Cardiac fibroblast (primary cell): ENCODE data around the gene KRT33B.

ENCODE experiments used
- DNase-seq, 2 donors: peaks; one replicate each; pipeline versions ENCODE4 v3.0.0 to v3.0.0-alpha.2; 2010; ENCODE audit warnings: low read depth in 2 of 2
- H3K4me3 ChIP-seq, 2 donors: replicated peaks in 1 of 2; 1 replicate in 1 of 2; 2 replicates in 1 of 2; pipeline ENCODE4 v1.5.1; 2011; ENCODE audit warnings: low read depth in 2 of 2, low read length in 2 of 2, mild to moderate bottlenecking in 2 of 2, moderate library complexity in 1 of 2
- CTCF ChIP-seq: IDR thresholded peaks from one replicate; pipeline ENCODE4 v1.5.1; 2011; ENCODE audit warnings: low read depth, mild to moderate bottlenecking, low read length, inconsistent platforms

Gene KRT33B

GRCh38 chr17:41331606-41332005, 38.0 kb downstream of the KRT33B start:
- no peak for TF ChIP-seq CTCF
- DNase-seq: no peak
- H3K4me3 ChIP-seq: no peak overlapping the region

- H3K4me3 ChIP-seq: no peak overlapping the region
- peak; percentile 43 to 59 for DNase-seq
- peak; percentile 86 for TF ChIP-seq CTCF
Observed at GRCh38 chr17:41329279-41329948, 40.2 kb downstream of the KRT33B start.

DNA sequence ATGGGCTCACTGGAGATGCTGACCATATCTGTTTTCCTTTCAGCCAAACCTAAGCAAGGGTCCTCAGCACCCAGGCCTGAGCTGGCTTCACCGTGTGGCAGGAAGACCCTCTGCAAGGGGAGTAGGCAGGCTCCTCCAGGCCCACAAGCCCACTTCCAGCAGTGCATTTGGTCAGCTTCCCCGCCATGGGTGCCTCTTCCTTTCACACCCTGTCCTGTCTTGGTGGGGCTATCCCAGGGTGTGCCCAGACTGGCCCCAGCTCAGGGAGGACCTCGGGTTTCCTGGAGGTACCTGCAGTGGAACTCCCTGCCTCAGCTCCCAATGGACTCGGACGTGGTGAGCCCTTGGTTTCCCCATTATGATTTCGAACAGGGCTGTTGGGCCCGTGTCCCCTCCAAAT, 41.4 kb downstream of the KRT33B start:
- H3K4me3 ChIP-seq: no peak overlapping the region
- no peak for DNase-seq
- no peak for TF ChIP-seq CTCF

GRCh38 chr17:41327411-41328120, 42.0 kb downstream of the KRT33B start:
- no peak overlapping the region for H3K4me3 ChIP-seq
- TF ChIP-seq CTCF: no peak
- DNase-seq: no peak

DNA sequence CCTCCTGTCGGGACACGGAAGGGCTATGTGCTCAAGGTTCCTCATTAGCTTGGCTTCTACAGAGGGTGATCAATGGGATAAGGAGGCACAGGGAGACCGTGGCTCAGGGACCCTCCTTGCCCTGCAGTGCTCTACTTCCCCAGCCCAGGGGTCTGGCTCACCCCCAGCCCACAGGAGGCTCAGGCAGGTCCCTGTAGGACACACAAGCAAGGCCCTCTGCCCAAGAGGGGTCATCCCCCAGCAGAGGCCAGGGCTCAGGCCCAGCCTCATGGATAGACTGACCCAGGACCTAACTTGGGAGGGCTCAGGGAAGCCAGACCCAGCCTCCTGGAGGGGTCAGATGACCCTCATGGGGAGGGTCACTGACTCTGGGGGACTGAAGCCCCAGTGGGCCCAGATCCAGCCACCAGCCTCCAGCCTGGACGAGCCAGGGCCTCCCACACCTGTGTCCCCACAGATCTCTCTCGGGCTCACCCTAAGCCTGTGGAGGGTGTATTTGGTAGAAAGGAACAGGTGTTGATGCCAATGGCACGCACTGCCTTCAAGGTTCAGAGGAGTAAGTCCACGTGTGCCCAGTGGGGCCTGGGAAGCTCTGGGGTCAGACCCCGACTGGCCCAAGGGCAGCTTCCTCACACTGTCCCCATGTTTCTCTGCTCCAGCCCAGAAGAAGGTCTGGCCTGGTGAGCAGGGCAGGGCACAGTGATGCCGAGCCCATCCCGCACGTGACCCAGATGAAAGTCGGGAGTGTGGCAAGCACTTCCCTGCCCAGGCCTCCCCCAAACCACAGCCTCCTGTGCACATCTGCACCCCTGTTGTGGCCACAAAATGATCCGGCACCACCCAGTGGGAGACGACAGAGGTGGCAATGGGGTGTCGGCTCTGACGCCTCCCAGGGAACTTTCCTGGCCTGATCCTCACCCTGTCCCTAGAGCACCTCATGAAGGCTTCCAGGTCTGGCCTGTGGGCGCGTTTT, 43.2 kb downstream of the KRT33B start:
- H3K4me3 ChIP-seq: no peak overlapping the region
- no peak for TF ChIP-seq CTCF
- no peak for DNase-seq

- TF ChIP-seq CTCF: no peak
- H3K4me3 ChIP-seq: no peak overlapping the region
- DNase-seq: no peak
Observed at GRCh38 chr17:41325611-41326010, 44.0 kb downstream of the KRT33B start.
